ENCODE results near the gene ELL.

GRCh38 chr19:18484992-18485391, 36.9 kb downstream of the ELL start:
- no peak for TF ChIP-seq POLR2A (IDR thresholded peaks at IDR 0.05)
- TF ChIP-seq CTCF (IDR thresholded peaks at IDR 0.05) = no peak
- TF ChIP-seq POLR2AphosphoS5 (IDR thresholded peaks at IDR 0.05) = no peak
